B cell (primary cell): ENCODE measurements around the gene POLR3G. TPM values are rescaled to one million over a fixed set of nuclear protein-coding genes. Genes with fewer than 3 reads are reported as not detected.

Experiments used
- ATAC-seq: fragments of 200-7000 bp; cut with Tn5 transposase; one replicate; pipeline ENCODE4 v1.10.0; 2021; ENCODE audit warnings: low read depth, mild to moderate bottlenecking, moderate number of reproducible peaks, moderate library complexity
- CTCF ChIA-PET: fragments of 350-600 bp; sonication (Branson Sonifier 250); formaldehyde crosslinking; loops from one replicate; lab custom pipeline; 2021; ENCODE audit warnings: antibody characterized with exemption, inconsistent platforms; lab: Charles Lee
- POLR2A ChIA-PET: fragments of 350-600 bp; sonication (Branson Sonifier 250); formaldehyde crosslinking; loops from one replicate; lab custom pipeline; 2021; ENCODE audit warnings: antibody characterized with exemption; lab: Charles Lee
- DNase-seq: peaks from one replicate; pipeline ENCODE4 v3.0.0; 2013
- H2AFZ ChIP-seq: 2 replicates; pipeline ENCODE4 v1.6.1; 2012; ENCODE audit warnings: mild to moderate bottlenecking, low read depth, low read length; ENCODE audit not compliant: insufficient read depth, poor library complexity, severe bottlenecking
- H3K27ac ChIP-seq, 2 donors: 1 replicate in 1 of 2; 2 replicates in 1 of 2; pipeline ENCODE4 v1.5.1; 2012 to 2013; ENCODE audit warnings: low read length in 2 of 2, mild to moderate bottlenecking in 2 of 2, moderate library complexity in 1 of 2
- H3K27me3 ChIP-seq, 4 experiments: fragments of 200-600 bp in 1 of 4; sonication (generic) in 1 of 4; replicated peaks in 1 of 4; 1 replicate in 2 of 4; 2 replicates in 2 of 4; pipeline versions ENCODE4 v1.6.1 to v1.7.0; 2013 to 2016; ENCODE audit warnings: low read length in 3 of 4, mild to moderate bottlenecking in 2 of 4, mixed read lengths in 1 of 4, moderate library complexity in 1 of 4; ENCODE audit not compliant: insufficient read depth in 4 of 4, control insufficient read depth in 3 of 4; ENCODE audit errors: control extremely low read depth in 1 of 4
- H3K36me3 ChIP-seq, 2 experiments: replicated peaks in 1 of 2; 1 replicate in 1 of 2; 2 replicates in 1 of 2; pipeline versions ENCODE4 v1.6.1 to v1.7.1; 2013; ENCODE audit warnings: low read length in 1 of 2; ENCODE audit not compliant: insufficient read depth in 2 of 2, control insufficient read depth in 1 of 2; ENCODE audit errors: control extremely low read depth in 1 of 2, extremely low read depth in 1 of 2
- H3K4me1 ChIP-seq, 2 donors: fragments of 200-600 bp in 1 of 2; sonication (generic) in 1 of 2; 1 replicate in 1 of 2; 2 replicates in 1 of 2; pipeline versions ENCODE4 v1.5.1 to v1.6.1; 2013 to 2017; ENCODE audit warnings: low read length in 2 of 2; ENCODE audit not compliant: control insufficient read depth in 2 of 2, insufficient read depth in 2 of 2
- H3K4me2 ChIP-seq: replicated peaks from 2 replicates; pipeline ENCODE3; 2012; ENCODE audit warnings: mild to moderate bottlenecking, low read depth, low read length; ENCODE audit not compliant: poor library complexity, severe bottlenecking
- H3K4me3 ChIP-seq, 5 experiments: fragments of 200-600 bp in 1 of 5; sonication (generic) in 1 of 5; 1 replicate in 3 of 5; 2 replicates in 2 of 5; pipeline versions ENCODE4 v1.5.1 to v1.7.0; 2011 to 2016; ENCODE audit warnings: low read length in 4 of 5, mild to moderate bottlenecking in 4 of 5, low read depth in 2 of 5, control low read depth in 1 of 5, moderate library complexity in 1 of 5; ENCODE audit not compliant: insufficient read depth in 1 of 5; ENCODE audit errors: control extremely low read depth in 1 of 5, extremely low read depth in 1 of 5
- H3K79me2 ChIP-seq: fragments of 200-600 bp; sonication (generic); one replicate; pipeline ENCODE4 v1.6.0; 2016; ENCODE audit warnings: low read length; ENCODE audit not compliant: control insufficient read depth, insufficient read depth
- H3K9ac ChIP-seq: fragments of 200-600 bp; sonication (generic); 2 replicates; pipeline ENCODE4 v1.6.1; 2017; ENCODE audit warnings: mild to moderate bottlenecking, low read length, moderate library complexity
- H3K9me3 ChIP-seq, 3 donors: one replicate each; pipeline versions ENCODE4 v1.6.1 to v1.7.1; 2013; ENCODE audit warnings: low read length in 2 of 3; ENCODE audit not compliant: control insufficient read depth in 2 of 3, insufficient read depth in 1 of 3; ENCODE audit errors: control extremely low read depth in 1 of 3
- H4K20me1 ChIP-seq: 2 replicates; pipeline ENCODE4 v1.6.0; 2012; ENCODE audit warnings: mild to moderate bottlenecking, low read length; ENCODE audit not compliant: insufficient read depth, control insufficient read depth, poor library complexity, severe bottlenecking
- H3K27ac Mint-ChIP-seq: one replicate; pipeline ENCODE4 v1.8.0; 2021; ENCODE audit warnings: mixed read lengths
- H3K27me3 Mint-ChIP-seq: one replicate; pipeline ENCODE4 v1.8.0; 2021; ENCODE audit warnings: mixed read lengths
- H3K4me1 Mint-ChIP-seq: one replicate; pipeline ENCODE4 v1.8.0; 2021; ENCODE audit warnings: mixed read lengths
- H3K4me3 Mint-ChIP-seq: one replicate; pipeline ENCODE4 v1.8.0; 2021; ENCODE audit warnings: mixed read lengths
- H3K9me3 Mint-ChIP-seq: one replicate; pipeline ENCODE4 v1.8.0; 2022; ENCODE audit warnings: mixed read lengths; ENCODE audit not compliant: insufficient read depth
- CTCF ChIP-seq: fragments of 200-600 bp; IDR thresholded peaks from one replicate; pipeline ENCODE4 v1.8.0; 2022; ENCODE audit warnings: antibody characterized with exemption, mild to moderate bottlenecking
- EZH2 ChIP-seq: IDR thresholded peaks from 2 replicates; pipeline ENCODE4 v1.6.1; 2012; ENCODE audit warnings: borderline replicate concordance, low read depth, mild to moderate bottlenecking, moderate library complexity, low read length; ENCODE audit not compliant: insufficient read depth, poor library complexity, severe bottlenecking
- WGBS: methylation state at CpG from one replicate; pipeline ENCODE4 v1.1.5; 2013; ENCODE audit warnings: missing lambda C conversion rate; ENCODE audit not compliant: insufficient coverage; 5-methylcytosine and 5-hydroxymethylcytosine counted together
- intact Hi-C: fragments of 100-400 bp; cut with micrococcal nuclease; formaldehyde crosslinking; loops from one replicate; pipeline ENCODE4 v1.10.0; 2022
- polyA plus RNA-seq: library from polyadenylated mRNA; depleted of rRNA; stranded (reverse); fragments of >200 nt; gene quantifications from 2 replicates; pipeline ENCODE4 v1.2.3, GENCODE V29; 2012
- total RNA-seq, 2 donors: library from RNA; stranded (reverse); fragments of 120-200 nt in 1 of 2; gene quantifications; 1 replicate in 1 of 2; 2 replicates in 1 of 2; pipeline versions ENCODE4 v1.2.3 to v1.2.4, GENCODE V29; 2013 to 2022

The POLR3G gene
- total and polyA plus RNA-seq, 2 donors (not counting 1 experiment from before 2014, with no cell fraction given): 0.52 to 2.3 TPM

- Histone ChIP-seq H4K20me1 (peaks cover 3% of the 10 kb centered on the region), H3K9me3 (no peaks in the 10 kb centered on the region), H3K4me2 (no peak overlapping the region), H3K27me3 (no peaks in the 10 kb centered on the region), H3K9ac (no peak overlapping the region), H3K27ac (no peak overlapping the region), H2AFZ (no peak overlapping the region), H3K79me2 (no peaks in the 10 kb centered on the region), H3K36me3 (peaks cover 12 to 32% of the 10 kb centered on the region in 2 experiments), H3K4me3 (no peak overlapping the region), H3K4me1 (no peaks in the 10 kb centered on the region)
- intact Hi-C loops: no loop called here
- Mint-ChIP-seq H3K27me3 (no peaks in the 10 kb centered on the region), H3K4me1 (peaks cover 5% of the 10 kb centered on the region), H3K9me3 (no peaks in the 10 kb centered on the region), H3K27ac (no peak overlapping the region), H3K4me3 (no peak overlapping the region)
- CTCF ChIA-PET: no interaction called here
- ATAC-seq (no peak), DNase-seq (no peak)
- POLR2A ChIA-PET: no interaction called here
- TF ChIP-seq EZH2 (no peak), CTCF (no peak)
Measured at GRCh38 chr5:90518661-90519060, 44.0 kb downstream of the POLR3G start.

GRCh38 chr5:90519081-90519480 is 44.4 kb downstream of the POLR3G start:
- WGBS: 98% methylated on average over 4 of the region's 7 CpGs
- H3K27me3 ChIP-seq: no peaks in the 10 kb centered on the region
- H3K9me3 ChIP-seq: no peaks in the 10 kb centered on the region
- Mint-ChIP-seq H3K4me3 (no peak overlapping the region), H3K27me3 (no peaks in the 10 kb centered on the region), H3K4me1 (peaks cover 5% of the 10 kb centered on the region), H3K9me3 (no peaks in the 10 kb centered on the region), H3K27ac (no peak overlapping the region)
- no peaks in the 10 kb centered on the region for H3K79me2 ChIP-seq
- no peak overlapping the region for H2AFZ ChIP-seq
- no peak overlapping the region for H3K4me2 ChIP-seq
- H3K4me1 ChIP-seq: no peaks in the 10 kb centered on the region
- CTCF ChIA-PET: no interaction called here
- TF ChIP-seq CTCF: no peak
- no peak for TF ChIP-seq EZH2
- H3K4me3 ChIP-seq: no peak overlapping the region
- no peak overlapping the region for H3K9ac ChIP-seq
- no peak for DNase-seq
- intact Hi-C loops: no loop called here
- peaks cover 12 to 36% of the 10 kb centered on the region in 2 experiments for H3K36me3 ChIP-seq
- H4K20me1 ChIP-seq: peaks cover 5% of the 10 kb centered on the region
- POLR2A ChIA-PET: no interaction called here
- no peak for ATAC-seq
- no peak overlapping the region for H3K27ac ChIP-seq
